ENCODE data around the gene SLC5A6.

DNA sequence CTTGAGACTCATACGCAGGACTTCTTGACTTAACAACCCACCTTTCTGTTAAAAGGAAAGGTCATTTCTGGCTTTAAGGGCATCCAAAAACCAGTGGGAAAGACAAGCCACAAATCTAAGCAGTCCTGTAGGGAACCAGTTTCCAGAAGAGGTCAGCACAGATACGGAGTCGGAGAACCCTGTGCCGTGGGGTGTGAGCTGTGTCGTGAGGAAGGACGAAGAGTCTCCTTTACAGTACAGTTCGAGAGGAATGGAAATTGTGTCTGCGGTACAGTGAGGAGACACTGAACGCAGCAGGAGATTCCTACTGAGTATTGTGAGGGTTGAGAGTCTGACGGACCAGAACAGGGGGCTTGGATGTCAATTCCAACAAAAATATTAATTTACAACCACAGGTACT is 33.0 kb upstream of the SLC5A6 start:
- TF ChIP-seq RAD21 (IDR thresholded peaks at IDR 0.05; ENCODE audit: low read depth), result no peak
- TF ChIP-seq TCF12 (IDR thresholded peaks at IDR 0.05; ENCODE audit: low read depth), result no peak

Data from Ishikawa (cell line).